Lower leg skin (tissue), 3 donors: ENCODE results near the gene MEPCE.

Experiments used
- CTCF ChIP-seq, 3 donors: fragments of 450-650 bp; IDR thresholded peaks; one replicate each; pipeline ENCODE4 v1.5.1; 2016; ENCODE audit warnings: antibody characterized with exemption in 3 of 3, mild to moderate bottlenecking in 3 of 3, moderate library complexity in 2 of 3
- POLR2A ChIP-seq, 2 donors: fragments of 450-650 bp; IDR thresholded peaks; one replicate each; pipeline ENCODE4 v1.6.1; 2016 to 2017; ENCODE audit warnings: antibody characterized with exemption in 2 of 2, mild to moderate bottlenecking in 1 of 2, moderate library complexity in 1 of 2

- no peak for TF ChIP-seq CTCF (IDR thresholded peaks at IDR 0.05)
- TF ChIP-seq POLR2A (IDR thresholded peaks at IDR 0.05) = no peak
Measured at GRCh38 chr7:100423315-100423714, 6.3 kb upstream of the MEPCE start.
